ENCODE results near the gene SURF2.
A peak's percentile ranks its signal among the peaks of the same experiment; 100 is the strongest.
"Not testable (repeated sequence)": the region's sequence is repeated elsewhere in the genome, so short reads cannot be mapped to it uniquely, and the experiment has no call there.

Gene SURF2

DNA sequence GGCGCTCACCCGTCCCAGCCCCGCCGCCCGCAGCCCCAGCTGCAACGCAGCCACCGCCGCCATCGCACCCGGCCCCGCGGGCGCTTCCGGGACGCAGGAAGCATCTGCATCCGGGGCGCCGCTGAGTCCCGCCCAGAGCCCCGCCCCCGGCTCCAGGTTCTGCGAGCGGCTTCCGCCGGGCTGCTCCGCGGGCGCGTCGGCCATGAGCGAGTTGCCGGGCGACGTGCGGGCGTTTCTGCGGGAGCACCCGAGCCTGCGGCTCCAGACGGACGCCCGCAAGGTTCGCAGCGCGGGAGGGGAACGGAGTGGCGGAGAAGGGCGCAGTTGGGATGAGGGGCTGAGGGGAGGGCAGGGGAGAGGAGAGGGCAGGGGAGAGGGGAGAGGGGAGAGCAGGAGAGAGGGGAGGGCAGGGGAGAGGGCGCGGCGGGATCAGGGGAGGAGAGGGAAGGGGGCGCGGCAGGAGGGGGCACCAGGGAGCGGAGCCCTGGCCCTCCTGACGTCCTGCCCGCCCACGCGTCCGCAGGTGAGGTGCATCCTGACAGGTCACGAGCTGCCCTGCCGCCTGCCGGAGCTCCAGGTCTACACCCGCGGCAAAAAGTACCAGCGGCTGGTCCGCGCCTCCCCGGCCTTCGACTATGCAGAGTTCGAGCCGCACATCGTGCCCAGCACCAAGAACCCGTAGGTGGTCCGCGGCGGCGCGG is at the start of gene SURF2, which contains the start of gene SURF1:
SURF2 (plus strand) TSS at position 160 of the 701 bp plus-strand sequence; CDS start at position 203, 43 bp downstream.
SURF1 (minus strand) TSS at position 97 of the 701 bp plus-strand sequence; CDS start at position 63, 34 bp downstream.
- DNase-seq (ENCODE audit: low read depth), result peak; percentile 89

DNA sequence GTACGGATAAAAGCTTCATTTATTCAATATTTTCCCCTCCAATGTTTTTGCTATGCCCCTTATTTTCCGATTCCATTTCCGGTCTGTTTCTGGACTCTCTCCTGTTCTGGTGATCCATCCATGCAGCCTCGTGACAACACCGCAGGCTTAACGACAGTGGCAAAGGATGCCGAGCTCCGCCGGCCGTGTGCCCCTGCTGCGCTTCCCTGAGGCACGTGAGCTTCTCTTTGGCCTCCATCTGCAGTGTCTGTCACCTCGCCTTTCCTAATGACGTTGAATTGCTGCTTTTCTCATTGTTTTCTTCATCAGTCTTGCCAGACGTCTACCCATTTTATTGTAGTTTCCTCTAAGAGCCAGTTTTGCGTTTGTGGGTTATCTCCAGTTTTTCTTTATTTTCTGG is 49.0 kb upstream of the SURF2 start:
- DNase-seq (ENCODE audit: low read depth), result no peak

DNA sequence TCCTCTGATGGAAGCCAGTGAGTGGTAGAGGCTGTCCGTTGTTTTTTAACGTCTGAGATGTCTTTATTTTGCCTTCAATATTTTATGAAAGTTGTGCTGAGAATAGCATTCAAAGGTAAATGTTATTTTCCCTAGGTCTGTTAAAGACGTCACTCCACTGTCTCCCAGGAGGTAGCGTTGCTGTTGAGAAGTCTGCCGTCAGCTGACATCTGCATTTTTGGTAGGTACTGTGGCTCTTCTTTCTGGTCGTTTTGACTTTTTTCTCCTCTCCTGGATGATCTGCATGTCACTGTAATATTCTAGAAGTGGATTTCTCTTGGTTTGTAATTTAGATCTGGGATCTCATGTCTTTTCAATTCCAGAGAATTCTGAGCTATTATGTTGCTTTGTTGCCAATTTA is 46.7 kb upstream of the SURF2 start:
- DNase-seq (ENCODE audit: low read depth), result no peak

DNA sequence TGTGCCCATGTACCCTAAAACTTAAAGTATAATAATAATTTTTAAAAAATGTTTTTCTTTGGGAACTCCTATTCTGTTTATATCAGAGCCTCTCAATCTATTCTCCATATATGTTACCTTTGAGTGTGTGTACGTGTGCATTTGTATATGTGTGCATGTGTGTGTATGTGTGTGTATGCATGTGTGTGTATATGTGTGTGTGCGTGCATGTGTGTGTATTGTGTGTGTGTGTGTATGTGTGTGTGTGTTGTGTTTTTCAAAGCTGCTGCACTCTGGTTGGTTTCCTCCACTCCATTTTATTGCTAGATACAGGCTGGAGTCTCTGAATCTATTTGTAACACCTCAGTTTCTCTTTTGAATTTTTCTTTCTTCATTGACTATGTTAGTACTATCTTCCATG is 40.4 kb upstream of the SURF2 start:
- no peak for DNase-seq (ENCODE audit: low read depth)

DNA sequence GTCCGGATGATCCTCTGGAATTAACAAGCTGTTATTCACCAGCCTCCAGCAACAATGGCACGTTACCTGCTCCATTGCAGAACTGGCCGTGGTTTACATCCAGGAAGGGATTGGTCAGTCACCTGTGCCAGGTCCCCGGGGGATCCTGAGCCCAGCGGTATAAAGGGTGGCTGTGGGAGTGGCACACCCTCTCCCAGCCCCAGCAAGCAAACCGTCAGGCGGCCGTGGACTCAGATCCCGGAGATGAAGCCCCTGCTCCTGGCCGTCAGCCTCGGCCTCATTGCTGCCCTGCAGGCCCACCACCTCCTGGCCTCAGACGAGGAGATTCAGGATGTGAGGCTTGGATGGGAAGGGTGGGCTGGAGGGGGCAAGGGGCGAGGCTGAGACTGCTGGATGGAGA is 38.8 kb upstream of the SURF2 start:
- DNase-seq (ENCODE audit: low read depth), result not testable (repeated sequence)

DNA sequence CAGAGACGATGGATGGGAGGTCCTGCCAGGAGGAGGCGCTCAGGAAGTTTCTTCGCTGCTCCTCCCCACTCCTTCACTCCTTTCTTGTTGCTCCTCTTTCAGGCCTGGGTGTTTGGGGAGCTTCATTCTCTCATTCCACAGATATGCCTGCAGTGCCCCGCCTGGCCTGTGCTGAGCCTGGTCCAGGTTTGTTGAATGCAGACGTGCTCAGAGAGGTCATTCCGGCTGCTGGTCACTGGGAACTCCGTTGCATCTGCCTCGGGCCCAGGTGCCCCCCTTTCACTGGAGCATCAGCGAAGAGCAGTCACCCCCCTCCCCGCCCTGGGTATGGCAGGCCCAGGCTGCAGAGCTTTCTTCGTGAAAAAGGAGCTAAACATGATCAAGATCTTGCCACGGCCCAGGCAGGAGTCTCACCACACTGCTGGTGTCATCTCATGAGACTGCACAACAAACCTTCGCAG is 35.9 kb upstream of the SURF2 start:
- no peak for DNase-seq (ENCODE audit: low read depth)

DNA sequence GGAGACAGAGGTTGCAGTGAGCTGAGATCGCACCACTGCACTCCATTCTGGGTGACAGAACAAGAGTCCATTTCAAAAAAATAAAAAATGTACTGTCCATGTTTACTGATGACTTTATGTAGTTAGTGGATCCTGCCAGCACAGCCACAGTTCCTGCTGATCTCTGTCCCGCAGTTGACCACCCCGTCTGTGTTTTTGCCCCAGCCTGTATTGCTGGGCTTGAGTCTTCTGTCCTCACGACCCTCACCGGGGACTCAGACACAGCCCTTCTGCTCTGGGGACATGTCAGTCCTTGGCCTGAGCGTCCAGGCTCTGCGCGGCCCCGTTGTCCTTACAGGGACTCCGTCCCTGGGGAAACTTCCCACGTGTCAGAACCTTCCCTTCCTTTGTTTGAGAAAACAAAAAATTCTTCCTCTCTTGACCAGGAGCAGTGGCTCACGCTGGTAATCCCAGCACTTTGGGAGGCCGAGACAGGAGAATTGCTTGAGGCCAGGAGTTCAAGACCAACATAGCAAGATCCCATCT is 34.9 kb upstream of the SURF2 start:
- DNase-seq (ENCODE audit: low read depth), result no peak

DNA sequence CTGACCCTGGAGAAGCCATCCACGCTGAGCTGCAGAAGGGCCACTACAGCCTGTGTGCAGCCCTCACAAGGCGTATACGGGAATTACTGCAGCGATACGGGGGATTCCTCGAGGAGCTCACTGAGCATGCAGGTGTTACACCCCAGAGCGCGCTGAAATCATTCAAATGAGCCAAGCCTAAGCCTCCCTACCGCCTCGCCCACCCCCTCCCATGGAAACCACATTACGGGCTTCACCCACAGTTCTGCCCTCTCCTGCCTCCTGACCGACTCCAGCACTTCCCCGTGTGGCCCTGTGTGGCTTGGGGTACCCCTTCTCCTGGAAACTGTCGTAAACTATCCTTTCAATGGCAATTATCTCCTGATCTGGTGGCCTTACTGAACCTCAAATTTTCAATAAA is 33.6 kb upstream of the SURF2 start:
- no peak for DNase-seq (ENCODE audit: low read depth)

DNA sequence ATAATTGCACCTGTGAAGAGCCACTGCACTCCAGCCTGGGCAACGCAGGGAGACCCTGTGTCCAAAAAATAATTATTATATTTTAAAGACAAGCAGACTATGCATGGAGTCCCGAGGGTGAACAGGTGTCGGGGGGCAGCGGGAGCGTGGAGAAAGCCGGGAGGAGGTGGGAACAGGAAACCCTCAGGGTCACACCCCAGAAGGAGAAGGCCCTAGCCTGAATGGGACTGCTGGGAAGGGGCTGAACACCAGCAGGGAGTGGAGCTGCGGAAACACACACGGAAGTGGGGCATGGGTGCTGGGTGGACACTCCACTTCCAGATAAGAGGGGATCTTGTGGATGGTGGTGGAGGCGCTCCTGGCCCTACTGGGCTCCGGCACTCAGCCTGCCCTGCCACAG is 33.1 kb upstream of the SURF2 start:
- no peak for DNase-seq (ENCODE audit: low read depth)

DNA sequence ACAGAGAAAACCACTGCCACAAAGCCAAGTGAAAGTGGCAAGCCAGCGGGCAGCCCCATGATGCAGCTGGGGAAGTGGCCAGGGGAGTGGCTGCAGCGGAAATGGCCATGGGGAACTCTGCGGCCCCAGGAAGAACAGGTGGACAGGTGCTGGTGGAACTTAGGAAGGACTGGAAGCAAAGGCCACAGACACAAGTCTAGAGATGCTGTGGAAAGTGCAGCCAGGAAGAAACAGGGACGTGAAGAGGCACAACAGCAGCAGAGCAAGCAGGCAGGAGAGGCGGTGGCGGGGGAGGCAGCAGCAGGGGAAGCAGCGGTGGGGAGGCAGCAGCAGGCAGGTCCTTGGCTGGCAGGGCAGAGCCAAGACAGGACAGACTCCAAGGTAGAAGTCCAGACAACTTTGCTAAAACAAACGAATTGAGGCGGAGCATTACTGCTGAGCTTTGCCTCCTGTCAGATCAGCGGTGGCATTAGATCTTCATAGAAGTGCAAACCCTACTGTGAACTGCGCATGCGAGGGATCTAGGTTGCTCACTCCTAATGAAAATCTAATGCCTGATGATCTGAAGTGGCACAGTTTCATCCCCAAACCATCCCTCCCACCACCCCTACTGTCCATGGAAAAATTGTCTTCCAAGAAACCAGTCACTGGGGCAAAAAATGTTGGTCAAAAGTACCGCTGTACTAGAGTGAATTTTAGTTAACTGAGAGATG is 32.2 kb upstream of the SURF2 start:
- DNase-seq (ENCODE audit: low read depth), result no peak

DNA sequence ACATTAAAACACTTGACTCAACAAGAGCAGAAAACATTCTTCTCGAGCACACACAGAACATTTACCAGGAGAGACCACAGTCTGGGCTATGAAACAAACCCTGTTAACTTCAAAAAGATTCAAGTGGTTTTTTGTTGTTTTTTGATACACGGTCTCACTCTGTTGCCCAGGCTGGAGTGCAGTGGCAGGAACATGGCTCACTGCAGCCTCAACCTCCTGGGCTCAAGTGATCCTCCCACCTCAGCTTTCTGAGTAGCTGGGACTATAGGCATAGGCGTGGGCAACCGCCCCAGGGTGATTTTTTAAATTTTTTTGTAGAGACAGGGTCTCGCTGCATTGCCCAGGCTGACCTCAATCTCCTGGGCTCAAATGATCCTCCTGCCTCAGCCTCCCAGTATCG is 29.3 kb upstream of the SURF2 start:
- not testable (repeated sequence) for DNase-seq (ENCODE audit: low read depth)

DNA sequence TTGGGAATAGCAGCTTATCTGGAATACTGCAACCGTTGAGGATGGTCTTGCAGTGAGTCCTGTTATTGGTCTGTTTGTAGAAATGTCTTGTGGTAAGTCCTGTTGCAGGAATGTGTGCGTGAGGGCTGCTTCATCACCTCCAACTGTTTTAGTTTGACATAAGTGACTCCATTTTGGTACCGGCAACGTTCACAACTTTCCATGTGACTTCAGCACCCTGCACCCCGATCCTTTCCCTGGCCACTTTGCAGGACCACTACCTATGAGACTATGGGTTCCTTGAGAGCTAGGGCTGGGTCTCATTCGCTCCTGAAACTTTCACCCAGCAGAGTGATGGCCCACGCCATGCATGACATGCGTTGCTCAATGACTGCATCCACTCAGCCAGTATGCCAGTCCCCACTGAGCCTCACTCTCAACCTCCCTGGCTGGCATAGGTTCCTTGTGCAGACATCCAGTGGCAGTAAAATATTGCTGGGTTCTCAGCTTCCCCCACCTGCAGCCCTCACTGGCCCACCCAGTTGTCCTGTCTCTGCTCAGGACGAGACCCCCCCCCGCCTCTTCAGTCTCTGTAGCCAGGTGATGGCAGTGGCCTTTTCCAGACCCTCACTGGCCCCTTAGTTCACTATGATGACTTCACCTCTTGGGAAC is 28.4 kb upstream of the SURF2 start:
- DNase-seq (ENCODE audit: low read depth), result no peak

DNA sequence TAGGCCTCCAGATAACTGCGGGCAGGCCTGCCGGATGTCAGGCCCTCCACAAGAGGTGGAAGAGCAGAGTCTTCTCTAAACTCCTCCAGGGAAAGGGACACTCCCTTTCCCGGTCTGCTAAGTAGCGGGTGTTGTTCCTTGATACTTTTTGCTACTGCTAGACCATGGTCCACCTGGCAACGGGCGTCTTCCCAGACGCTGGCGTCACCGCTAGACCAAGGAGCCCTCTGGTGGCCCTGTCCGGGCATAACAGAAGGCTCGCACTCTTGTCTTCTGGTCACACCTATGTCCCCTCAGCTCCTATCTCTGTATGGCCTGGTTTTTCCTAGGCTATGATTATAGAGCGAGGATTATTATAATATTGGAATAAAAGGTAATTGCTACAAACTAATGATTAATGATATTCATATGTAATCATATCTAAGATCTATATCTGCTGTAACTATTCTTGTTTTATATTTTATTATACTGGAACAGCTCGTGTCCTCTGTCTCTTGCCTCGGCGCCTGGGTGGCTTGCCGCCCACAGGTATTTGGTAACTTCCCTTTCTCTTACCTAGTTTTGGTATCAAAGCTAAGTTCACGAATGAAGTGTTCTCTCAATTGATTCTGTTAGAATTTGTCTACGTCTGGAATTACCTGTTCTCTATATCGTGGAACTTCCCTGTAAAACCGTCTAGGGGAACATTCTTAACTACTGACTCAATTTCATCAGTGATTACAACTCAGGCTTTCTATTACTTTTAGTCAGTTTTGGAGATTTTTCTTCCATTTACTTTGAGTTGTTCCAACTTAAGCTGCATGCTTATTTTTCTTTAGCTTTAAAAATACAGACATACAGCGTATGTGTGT is 26.8 kb upstream of the SURF2 start:
- DNase-seq (ENCODE audit: low read depth), result not testable (repeated sequence)

DNA sequence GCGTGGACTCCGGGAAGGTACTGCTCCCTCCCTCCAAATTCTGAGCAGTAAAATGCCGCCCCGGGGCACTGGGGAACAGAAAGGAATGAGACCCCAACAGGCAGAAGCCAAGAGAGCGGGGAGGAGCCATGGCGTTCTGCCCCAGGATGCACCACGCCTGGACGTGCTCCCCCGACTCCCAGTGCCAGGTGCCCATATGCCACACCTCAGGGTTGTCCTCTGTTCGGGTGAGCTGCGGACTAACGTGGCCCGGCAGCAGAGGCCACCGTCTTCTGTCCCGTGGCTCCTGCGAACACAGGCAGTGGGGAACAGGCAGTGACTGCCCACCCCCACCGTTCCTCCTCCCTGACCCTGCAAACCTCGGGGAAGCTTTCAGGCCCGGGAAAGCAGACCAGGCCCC is 25.1 kb upstream of the SURF2 start:
- no peak for DNase-seq (ENCODE audit: low read depth)

DNA sequence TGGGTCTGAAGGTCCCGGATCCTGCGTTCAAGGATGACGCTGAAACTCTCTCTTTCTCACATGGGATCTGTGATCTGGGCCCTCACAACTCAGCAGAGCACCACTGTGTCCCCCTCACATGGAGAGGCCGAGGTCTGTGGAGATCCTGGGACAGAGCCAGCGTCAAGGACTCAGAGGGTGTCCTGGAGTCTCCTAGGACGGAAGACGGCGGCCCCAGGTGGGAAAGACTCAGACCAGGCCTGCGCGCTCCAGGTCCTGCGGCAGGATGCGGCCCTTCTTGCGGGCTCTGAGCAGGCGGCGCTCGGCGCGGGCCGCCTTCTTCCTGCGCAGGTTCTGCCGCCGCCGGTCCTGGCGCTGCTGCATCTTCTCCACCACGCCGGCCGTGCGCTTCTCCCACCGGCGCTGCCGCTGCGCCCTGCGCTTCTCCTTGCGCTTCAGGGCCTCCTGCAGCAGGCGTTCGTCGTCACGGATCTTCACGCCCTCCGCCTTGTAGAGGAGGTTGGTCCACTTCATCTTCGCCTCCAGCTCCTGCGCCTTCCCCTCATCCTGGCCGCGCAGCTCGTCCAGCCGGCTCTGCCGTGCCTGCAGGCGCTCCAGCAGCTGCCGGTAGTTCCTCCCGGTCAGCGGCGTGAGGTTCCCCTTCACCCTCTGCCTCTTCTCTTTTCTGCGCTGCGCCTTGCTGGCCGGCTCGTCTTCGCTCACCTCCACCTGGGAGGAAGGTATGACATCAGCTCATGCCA is 24.5 kb upstream of the SURF2 start:
- DNase-seq (ENCODE audit: low read depth), result no peak

DNA sequence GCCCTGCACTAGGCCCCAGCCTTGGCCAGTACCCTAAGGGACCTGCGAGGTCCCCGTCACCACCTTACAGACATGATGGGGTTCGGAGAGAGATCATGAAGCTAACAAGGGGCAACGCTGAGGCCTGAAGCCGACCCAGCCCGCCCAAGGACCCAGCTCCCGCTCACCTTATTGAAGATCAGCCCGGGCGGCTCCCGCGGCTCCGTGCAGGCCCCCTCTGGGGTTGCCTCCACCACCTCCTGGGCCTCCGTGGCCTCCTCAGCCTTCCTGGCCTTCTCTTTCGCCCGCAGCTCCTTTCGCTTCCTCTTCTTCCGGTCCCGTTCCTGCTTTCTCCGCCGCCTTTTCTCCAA is 24.0 kb upstream of the SURF2 start:
- DNase-seq (ENCODE audit: low read depth), result no peak

DNA sequence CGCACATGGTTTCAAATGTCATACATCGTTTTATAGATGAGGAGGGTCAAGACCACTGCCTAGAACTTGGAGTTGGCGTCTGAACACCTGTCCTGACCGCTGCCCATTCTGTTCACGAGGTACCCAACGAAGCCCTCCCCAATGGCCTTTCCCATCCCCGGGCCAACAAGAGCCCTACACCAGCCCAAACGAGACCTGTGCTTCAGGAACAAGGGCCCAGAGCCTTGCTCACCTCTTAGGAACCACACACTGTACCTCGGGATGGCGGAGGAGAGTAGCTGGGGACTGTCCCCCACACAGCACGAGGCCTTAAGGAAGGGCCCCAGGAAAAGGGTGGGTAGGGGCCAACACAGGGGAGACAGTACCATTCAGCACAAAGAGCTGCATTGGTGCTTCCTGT is 23.3 kb upstream of the SURF2 start:
- no peak for DNase-seq (ENCODE audit: low read depth)

DNA sequence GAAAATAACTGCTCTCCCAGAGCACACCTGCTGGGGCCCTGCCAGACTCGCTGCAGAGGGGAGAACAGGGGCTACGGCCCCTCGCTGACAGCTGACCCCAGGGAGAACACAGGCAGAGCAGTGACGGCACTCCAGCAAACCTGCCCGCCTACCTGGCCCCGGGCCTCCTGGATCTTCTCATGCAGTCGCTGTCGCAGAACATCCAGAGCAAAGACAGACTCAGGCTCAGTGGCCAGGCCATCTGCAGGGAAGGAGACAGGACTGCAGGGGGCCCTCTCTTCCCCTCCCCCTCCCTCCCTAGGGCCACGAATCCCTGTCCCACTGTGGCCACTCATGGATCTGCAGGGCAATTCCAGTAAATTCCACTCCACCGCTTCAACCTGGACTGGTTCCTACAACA is 22.8 kb upstream of the SURF2 start:
- no peak for DNase-seq (ENCODE audit: low read depth)

DNA sequence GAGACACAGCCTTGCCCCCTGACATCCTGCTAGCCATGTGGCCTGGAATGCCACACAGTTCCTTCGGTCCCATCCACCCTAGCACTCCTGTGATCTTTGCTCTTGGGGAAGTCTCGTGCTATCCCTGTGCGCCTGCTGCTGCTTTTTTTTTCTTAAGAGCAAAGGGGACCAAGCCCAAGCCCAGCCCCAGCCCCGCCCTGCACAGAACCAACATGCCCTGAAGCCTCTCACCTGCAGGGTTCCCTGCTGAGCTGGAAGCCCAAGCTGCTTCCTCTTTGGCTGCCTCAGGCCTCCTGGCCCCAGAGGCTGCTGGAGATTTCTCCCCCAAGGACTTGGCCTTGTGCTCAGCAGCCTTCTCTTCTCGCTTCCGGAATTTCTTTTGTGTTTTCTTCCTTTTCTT is 22.2 kb upstream of the SURF2 start:
- DNase-seq (ENCODE audit: low read depth), result no peak

DNA sequence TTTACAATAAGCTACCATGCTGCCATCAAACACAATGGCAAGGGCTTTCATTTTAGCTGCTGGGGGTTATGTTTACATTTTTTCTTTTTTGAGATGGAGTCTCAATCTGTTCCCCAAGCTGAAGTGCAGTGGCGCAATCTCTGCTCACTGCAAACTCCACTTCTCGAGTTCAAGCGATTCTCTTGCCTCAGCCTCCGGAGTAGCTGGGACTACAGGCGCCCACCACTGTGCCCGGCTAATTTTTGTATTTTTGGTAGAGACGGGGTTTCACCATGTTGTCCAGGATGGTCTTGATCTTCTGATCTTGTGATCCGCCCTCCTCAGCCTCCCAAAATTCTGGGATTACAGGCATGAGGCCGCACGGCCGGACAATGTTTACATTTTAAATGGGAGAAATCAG is 21.5 kb upstream of the SURF2 start:
- not testable (repeated sequence) for DNase-seq (ENCODE audit: low read depth)
